Pancreas (tissue), 10 donors: Measurements from ENCODE around the gene MIEN1. TPM values are rescaled to one million over a fixed set of nuclear protein-coding genes. Genes with fewer than 3 reads are reported as not detected.
A peak's percentile ranks its signal among the peaks of the same experiment; 100 is the strongest.
"Not testable (repeated sequence)": the region's sequence is repeated elsewhere in the genome, so short reads cannot be mapped to it uniquely, and the experiment has no call there.

Experiments
- ATAC-seq, 4 donors: fragments of 200-7000 bp; cut with Tn5 transposase; one replicate each; pipeline versions ENCODE4 v1.8.0 to v1.9.1; 2020; ENCODE audit warnings: mild to moderate bottlenecking in 4 of 4, moderate library complexity in 4 of 4
- DNase-seq, 6 donors: peaks; one replicate each; pipeline ENCODE4 v3.0.0-alpha.2; 2020
- FAIRE-seq: peaks from 2 replicates; lab custom pipeline; 2012; peaks lifted over from hg19 to GRCh38; lab: Jason Lieb, UNC
- H3K27ac ChIP-seq, 4 donors: fragments of 200-600 bp; sonication (generic); 1 replicate in 3 of 4; 2 replicates in 1 of 4; pipeline versions ENCODE4 v1.5.0 to v1.8.0; 2020
- H3K27me3 ChIP-seq, 4 donors: fragments of 200-600 bp; one replicate each; pipeline ENCODE4 v1.8.0; 2021
- H3K36me3 ChIP-seq, 3 donors: fragments of 200-600 bp; sonication (generic) in 1 of 3; one replicate each; pipeline versions ENCODE4 v1.5.0 to v1.8.0; 2020 to 2021
- H3K4me1 ChIP-seq, 3 donors: fragments of 200-600 bp; one replicate each; pipeline ENCODE4 v1.8.0; 2021
- H3K4me3 ChIP-seq, 4 donors: fragments of 200-600 bp; sonication (generic) in 2 of 4; one replicate each; pipeline versions ENCODE4 v1.5.0 to v1.8.0; 2020 to 2021
- H3K9me3 ChIP-seq, 4 donors: fragments of 200-600 bp; one replicate each; pipeline ENCODE4 v1.8.0; 2021
- CTCF ChIP-seq, 4 donors: fragments of 200-600 bp; sonication (generic) in 3 of 4; IDR thresholded peaks; one replicate each; pipeline versions ENCODE4 v1.5.0 to v1.8.0; 2021; ENCODE audit warnings: antibody characterized with exemption in 4 of 4
- WGBS, 2 donors: extraction: QIAGEN DNeasy Blood & Tissue Kit; methylation state at CpG; one replicate each; pipeline ENCODE4 v1.1.7; 2013; 5-methylcytosine and 5-hydroxymethylcytosine counted together
- intact Hi-C, 3 donors: fragments of 100-400 bp; cut with DNase I; formaldehyde crosslinking; loops; one replicate each; pipeline versions ENCODE4 v1.11.1 to v1.14.2; 2022
- polyA plus RNA-seq, 2 donors: library from polyadenylated mRNA; stranded (reverse); fragments of 200-250 nt; gene quantifications; one replicate each; pipeline ENCODE4 v1.2.3, GENCODE V29; 2013
- total RNA-seq, 6 donors: library from RNA; stranded (reverse); fragmentation: NEBNext Ultra II Directional in 4 of 6; extraction: Animal tissue kit (Norgen Biotek cat#: 25700) in 4 of 6; gene quantifications; one replicate each; pipeline versions ENCODE4 v1.2.1 to v1.2.4, GENCODE V29; 2021 to 2023
- donor health status: healthy with polysubstance abuse.
- donor health status: DM: no; HTN: no; CAD: no; lungs with moderate emphysema.
- donor health status: DM: no; HTN: no; CAD: no.
- donor health status: control.
- donor health status: control.
- donor health status: Bipolar disorder and iron deficiency.
- donor health status: DM: yes; HTN: yes; CAD: no.
- donor health status: DM: no; HTN: no; CAD: no.
- donor health status: DM: no; HTN: no; CAD: no.
- donor health status: DM: yes; HTN: yes; CAD: no.

MIEN1 gene
- total and polyA plus RNA-seq, 8 donors: 17.0 to 75.2 (median 25.3) TPM

GRCh38 chr17:39750131-39751015 lies 20.0 kb upstream of the MIEN1 start:
- WGBS, 2 donors: 13 to 16% methylated on average over 9 of the region's 9 CpGs
- TF ChIP-seq CTCF (IDR thresholded peaks at IDR 0.05): no peak
- ATAC-seq (peak; percentile 57 to 71 (median 66)), FAIRE-seq (no peak), DNase-seq (peak; percentile 79 to 93 (median 88))
- Histone ChIP-seq H3K27ac (peak overlapping the region; percentile 61 to 72 (median 66)), H3K36me3 (peaks cover 0 to 22% (median 11%) of the 10 kb centered on the region in 3 donors), H3K9me3 (no peaks in the 10 kb centered on the region), H3K4me1 (peaks cover 18 to 28% (median 25%) of the 10 kb centered on the region in 3 donors), H3K27me3 (no peaks in the 10 kb centered on the region), H3K4me3 (no peak overlapping the region)
- intact Hi-C loops: loop anchor here in 1 of 3 donors (5.0 kb wide), 1 partner anchor 128 kb away; no protein-coding TSS in a partner anchor

- Histone ChIP-seq H3K36me3 (peaks cover 0 to 40% (median 19%) of the 10 kb centered on the region in 3 donors), H3K4me1 (peaks cover 18 to 26% (median 24%) of the 10 kb centered on the region in 3 donors)
- FAIRE-seq, ATAC-seq, H3K27me3 ChIP-seq, intact Hi-C loops, H3K27ac ChIP-seq, H3K9me3 ChIP-seq, H3K4me3 ChIP-seq: not testable (repeated sequence)
- peak in 1 of 6 donors; percentile 9 for DNase-seq
- 92 to 94% methylated on average over 8 of the region's 8 CpGs for WGBS, 2 donors
These were observed 18.2 kb upstream of the MIEN1 start for GRCh38 chr17:39748444-39749034.

- H3K36me3 ChIP-seq: peaks cover 0 to 48% (median 22%) of the 10 kb centered on the region in 3 donors
- ATAC-seq (no peak), DNase-seq (peak in 1 of 6 donors; percentile 9), FAIRE-seq (no peak)
- no peak for TF ChIP-seq CTCF (IDR thresholded peaks at IDR 0.05)
- 93 to 94% methylated on average over 4 of the region's 4 CpGs for WGBS, 2 donors
- intact Hi-C loops: no loop called here
- H3K4me3 ChIP-seq: no peak overlapping the region
- no peak overlapping the region for H3K27ac ChIP-seq
- H3K9me3 ChIP-seq: no peaks in the 10 kb centered on the region
- H3K4me1 ChIP-seq: peaks cover 18 to 19% (median 18%) of the 10 kb centered on the region in 3 donors
- no peaks in the 10 kb centered on the region for H3K27me3 ChIP-seq
These were observed 17.4 kb upstream of the MIEN1 start for GRCh38 chr17:39747745-39748144.

GRCh38 chr17:39746145-39746461 lies 15.8 kb upstream of the MIEN1 start:
- ATAC-seq (no peak), FAIRE-seq (no peak), DNase-seq (no peak)
- no peaks in the 10 kb centered on the region for H3K27me3 ChIP-seq
- 95 to 99% methylated on average over 6 to 7 of the region's 7 CpGs for WGBS, 2 donors
- no peak for TF ChIP-seq CTCF (IDR thresholded peaks at IDR 0.05)
- H3K4me3 ChIP-seq: no peak overlapping the region
- intact Hi-C loops: no loop called here
- H3K36me3 ChIP-seq: peaks cover 0 to 54% (median 24%) of the 10 kb centered on the region in 3 donors
- no peaks in the 10 kb centered on the region for H3K9me3 ChIP-seq
- H3K27ac ChIP-seq: no peak overlapping the region
- peaks cover 18 to 23% (median 21%) of the 10 kb centered on the region in 3 donors for H3K4me1 ChIP-seq

GRCh38 chr17:39745335-39746144 lies 15.2 kb upstream of the MIEN1 start:
- Histone ChIP-seq H3K9me3 (no peaks in the 10 kb centered on the region), H3K27ac (no peak overlapping the region), H3K4me1 (peaks cover 13 to 23% (median 20%) of the 10 kb centered on the region in 3 donors), H3K4me3 (no peak overlapping the region), H3K36me3 (peaks cover 0 to 54% (median 24%) of the 10 kb centered on the region in 3 donors), H3K27me3 (no peaks in the 10 kb centered on the region)
- 91 to 97% methylated on average over 22 to 23 of the region's 23 CpGs for WGBS, 2 donors
- FAIRE-seq (no peak), ATAC-seq (no peak), DNase-seq (peak in 2 of 6 donors; percentile 10 to 29)
- TF ChIP-seq CTCF (IDR thresholded peaks at IDR 0.05): no peak
- intact Hi-C loops: no loop called here
